Panc1 (cell line): Measurements from ENCODE around the gene SPSB1. TPM values are rescaled to one million over a fixed set of nuclear protein-coding genes. Genes with fewer than 3 reads are reported as not detected.

Source experiments
- ATAC-seq: fragments of 200-7000 bp; cut with Tn5 transposase; 2 replicates; pipeline ENCODE4 v1.9.1; 2020; ENCODE audit warnings: mild to moderate bottlenecking, moderate library complexity
- BruUV-seq: library from RNA; stranded (reverse); fragments of 400-500 nt; replicated peaks from 2 replicates; lab custom pipeline; 2021; lab: Mats Ljungman, UMichigan
- CTCF ChIA-PET: fragments of 300-600 bp; sonication (Branson Sonifier 250); formaldehyde crosslinking; loops from one replicate; lab custom pipeline; 2022; ENCODE audit warnings: antibody characterized with exemption; lab: Charles Lee
- POLR2A ChIA-PET: fragments of 300-600 bp; sonication (Branson Sonifier 250); formaldehyde crosslinking; loops from one replicate; lab custom pipeline; 2022; ENCODE audit warnings: antibody characterized with exemption; lab: Charles Lee
- DNase-seq: peaks from one replicate; pipeline ENCODE4 v3.0.0-alpha.2; 2010; ENCODE audit warnings: low read depth, low spot score
- H3K27ac ChIP-seq: 2 replicates; pipeline ENCODE4 v1.5.1; 2011; ENCODE audit warnings: mild to moderate bottlenecking, low read length, inconsistent platforms
- H3K27me3 ChIP-seq: fragments of 200-500 bp; sonication (Bioruptor generic); 2 replicates; pipeline ENCODE4 v1.6.0; 2014; ENCODE audit warnings: low read length, inconsistent platforms; ENCODE audit not compliant: control insufficient read depth, insufficient read depth
- H3K36me3 ChIP-seq: fragments of 200-500 bp; sonication (Bioruptor generic); 2 replicates; pipeline ENCODE4 v1.5.1; 2014; ENCODE audit warnings: inconsistent platforms, mild to moderate bottlenecking, low read length, moderate library complexity; ENCODE audit not compliant: control insufficient read depth, insufficient read depth
- H3K4me1 ChIP-seq: 2 replicates; pipeline ENCODE4 v1.5.1; 2011; ENCODE audit warnings: inconsistent platforms, mild to moderate bottlenecking, low read length, moderate library complexity; ENCODE audit not compliant: control insufficient read depth, insufficient read depth
- H3K4me3 ChIP-seq, 2 experiments: 2 replicates each; pipeline ENCODE4 v1.5.1; 2011 to 2012; ENCODE audit warnings: low read depth in 2 of 2, low read length in 2 of 2, mild to moderate bottlenecking in 2 of 2, inconsistent platforms in 1 of 2, moderate library complexity in 1 of 2
- H3K9me3 ChIP-seq: fragments of 200-500 bp; sonication (Bioruptor generic); 2 replicates; pipeline ENCODE4 v1.5.1; 2014; ENCODE audit warnings: low read depth, mild to moderate bottlenecking, inconsistent platforms, low read length, moderate library complexity; ENCODE audit not compliant: control insufficient read depth, insufficient read depth
- POLR2AphosphoS5 ChIP-seq: IDR thresholded peaks from 2 replicates; pipeline ENCODE4 v1.6.1; 2012; ENCODE audit warnings: mild to moderate bottlenecking, low read depth, low read length, moderate library complexity
- SIN3A ChIP-seq: IDR thresholded peaks from 2 replicates; pipeline ENCODE4 v1.6.1; 2012; ENCODE audit warnings: low read depth, mild to moderate bottlenecking, low read length, moderate library complexity, borderline replicate concordance; ENCODE audit not compliant: insufficient read depth
- TCF7L2 ChIP-seq: IDR thresholded peaks from 2 replicates; pipeline ENCODE4 v1.6.1; 2011; ENCODE audit warnings: mild to moderate bottlenecking, low read depth, low read length, inconsistent platforms
- in situ Hi-C: cut with HindIII; loops from 2 replicates; pipeline ENCODE4 v1.10.0; 2016; ENCODE audit warnings: low sequenced_read_pairs, low pct_unique_long_range_greater_than_20kb
- intact Hi-C: fragments of 100-400 bp; cut with micrococcal nuclease; formaldehyde crosslinking; loops from one replicate; pipeline ENCODE4 v1.10.0; 2022; ENCODE audit not compliant: unreplicated experiment
- total RNA-seq: library from RNA; stranded (reverse); gene quantifications from one replicate; pipeline ENCODE4 v1.2.1, GENCODE V29; 2021; ENCODE audit not compliant: unreplicated experiment
- TF ChIP-seq, protein P1 (sequence below), 2 experiments: IDR thresholded peaks; 2 replicates each; pipeline ENCODE4 v1.6.1; 2011 to 2012; ENCODE audit warnings: low read depth in 2 of 2, control low read depth in 1 of 2, low read length in 1 of 2, mild to moderate bottlenecking in 1 of 2, moderate library complexity in 1 of 2; ENCODE audit not compliant: insufficient read depth in 1 of 2
- TF ChIP-seq, protein P2 (sequence below): fragments of 450-650 bp; IDR thresholded peaks from 2 replicates; pipeline ENCODE4 v1.5.1; 2017; ENCODE audit warnings: mild to moderate bottlenecking

The SPSB1 gene
- total RNA-seq, 1 experiment from 2014 or later: 73.7 TPM

DNA sequence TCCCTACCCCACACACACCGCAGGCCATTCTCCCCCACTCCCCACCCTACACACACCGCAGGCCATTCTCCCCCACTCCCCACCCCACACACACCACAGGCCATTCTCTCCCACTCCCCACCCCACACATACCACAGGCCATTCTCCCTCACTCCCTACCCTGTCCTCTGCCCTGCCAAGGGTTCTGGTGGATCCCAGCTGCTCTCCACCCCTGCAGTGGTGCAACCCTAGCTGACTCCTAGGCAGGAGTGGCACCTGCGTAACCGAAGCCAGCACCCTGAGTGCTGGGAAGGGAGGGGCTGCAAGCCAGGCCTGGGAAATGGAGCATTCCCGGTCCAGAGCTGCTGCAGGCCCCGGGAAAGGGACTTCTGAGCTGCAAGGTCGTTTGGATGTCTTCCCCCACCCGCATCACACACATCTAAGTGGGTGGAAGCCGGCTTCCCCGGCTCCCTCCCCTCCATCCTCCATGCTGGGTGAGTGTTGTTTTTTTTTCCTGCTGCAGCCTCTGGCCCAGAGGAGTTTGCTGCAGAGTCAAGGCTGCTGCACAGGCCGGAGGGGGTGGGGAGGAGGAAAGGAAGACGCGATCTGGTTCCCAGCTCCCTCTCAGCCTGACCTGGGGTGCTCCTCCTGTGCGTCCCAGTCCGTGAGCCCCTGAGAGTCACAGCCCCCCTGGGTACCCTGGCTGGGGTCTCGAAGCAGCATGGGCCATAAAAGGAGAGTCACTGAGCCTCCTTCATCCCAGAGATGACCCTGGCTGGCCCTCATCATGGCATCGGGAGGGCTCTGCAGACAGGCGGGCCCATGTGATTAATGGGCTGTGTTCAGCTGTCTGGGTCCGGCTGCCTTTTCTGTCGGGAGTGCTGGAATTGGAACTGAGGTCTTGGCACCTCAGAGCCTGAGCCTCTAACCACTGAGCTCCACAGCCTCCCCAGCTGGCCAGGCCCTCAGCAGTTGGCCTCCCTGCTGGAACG lies 42.0 kb upstream of the SPSB1 start:
- intact Hi-C loops (no loop called here), in situ Hi-C loops (no loop called here)
- H3K4me3 ChIP-seq: no peak overlapping the region
- no peaks in the 10 kb centered on the region for H3K9me3 ChIP-seq
- no TSS peak for BruUV-seq
- DNase-seq: no peak
- ChIA-PET CTCF (interaction anchor here (0.7 to 1.2 kb wide), 3 partner anchors 31 to 318 kb away, joined by 3 to 4 read pairs (median 3); no protein-coding TSS in a partner anchor), POLR2A (interaction anchor here (0.5 to 0.6 kb wide), 3 partner anchors 10 to 283 kb away, joined by 3 to 10 read pairs (median 5); no protein-coding TSS in a partner anchor)
- ATAC-seq: no peak
- no peak overlapping the region for H3K27ac ChIP-seq
- H3K36me3 ChIP-seq: no peaks in the 10 kb centered on the region
- TF ChIP-seq, protein P1, sequence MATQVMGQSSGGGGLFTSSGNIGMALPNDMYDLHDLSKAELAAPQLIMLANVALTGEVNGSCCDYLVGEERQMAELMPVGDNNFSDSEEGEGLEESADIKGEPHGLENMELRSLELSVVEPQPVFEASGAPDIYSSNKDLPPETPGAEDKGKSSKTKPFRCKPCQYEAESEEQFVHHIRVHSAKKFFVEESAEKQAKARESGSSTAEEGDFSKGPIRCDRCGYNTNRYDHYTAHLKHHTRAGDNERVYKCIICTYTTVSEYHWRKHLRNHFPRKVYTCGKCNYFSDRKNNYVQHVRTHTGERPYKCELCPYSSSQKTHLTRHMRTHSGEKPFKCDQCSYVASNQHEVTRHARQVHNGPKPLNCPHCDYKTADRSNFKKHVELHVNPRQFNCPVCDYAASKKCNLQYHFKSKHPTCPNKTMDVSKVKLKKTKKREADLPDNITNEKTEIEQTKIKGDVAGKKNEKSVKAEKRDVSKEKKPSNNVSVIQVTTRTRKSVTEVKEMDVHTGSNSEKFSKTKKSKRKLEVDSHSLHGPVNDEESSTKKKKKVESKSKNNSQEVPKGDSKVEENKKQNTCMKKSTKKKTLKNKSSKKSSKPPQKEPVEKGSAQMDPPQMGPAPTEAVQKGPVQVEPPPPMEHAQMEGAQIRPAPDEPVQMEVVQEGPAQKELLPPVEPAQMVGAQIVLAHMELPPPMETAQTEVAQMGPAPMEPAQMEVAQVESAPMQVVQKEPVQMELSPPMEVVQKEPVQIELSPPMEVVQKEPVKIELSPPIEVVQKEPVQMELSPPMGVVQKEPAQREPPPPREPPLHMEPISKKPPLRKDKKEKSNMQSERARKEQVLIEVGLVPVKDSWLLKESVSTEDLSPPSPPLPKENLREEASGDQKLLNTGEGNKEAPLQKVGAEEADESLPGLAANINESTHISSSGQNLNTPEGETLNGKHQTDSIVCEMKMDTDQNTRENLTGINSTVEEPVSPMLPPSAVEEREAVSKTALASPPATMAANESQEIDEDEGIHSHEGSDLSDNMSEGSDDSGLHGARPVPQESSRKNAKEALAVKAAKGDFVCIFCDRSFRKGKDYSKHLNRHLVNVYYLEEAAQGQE (IDR thresholded peaks at IDR 0.05; ENCODE audit: insufficient read depth in 1 of 2, low read depth in 2 of 2, low read length in 1 of 2): no peak
- TF ChIP-seq SIN3A (no peak), TCF7L2 (no peak), POLR2AphosphoS5 (no peak)
- TF ChIP-seq, protein P2, sequence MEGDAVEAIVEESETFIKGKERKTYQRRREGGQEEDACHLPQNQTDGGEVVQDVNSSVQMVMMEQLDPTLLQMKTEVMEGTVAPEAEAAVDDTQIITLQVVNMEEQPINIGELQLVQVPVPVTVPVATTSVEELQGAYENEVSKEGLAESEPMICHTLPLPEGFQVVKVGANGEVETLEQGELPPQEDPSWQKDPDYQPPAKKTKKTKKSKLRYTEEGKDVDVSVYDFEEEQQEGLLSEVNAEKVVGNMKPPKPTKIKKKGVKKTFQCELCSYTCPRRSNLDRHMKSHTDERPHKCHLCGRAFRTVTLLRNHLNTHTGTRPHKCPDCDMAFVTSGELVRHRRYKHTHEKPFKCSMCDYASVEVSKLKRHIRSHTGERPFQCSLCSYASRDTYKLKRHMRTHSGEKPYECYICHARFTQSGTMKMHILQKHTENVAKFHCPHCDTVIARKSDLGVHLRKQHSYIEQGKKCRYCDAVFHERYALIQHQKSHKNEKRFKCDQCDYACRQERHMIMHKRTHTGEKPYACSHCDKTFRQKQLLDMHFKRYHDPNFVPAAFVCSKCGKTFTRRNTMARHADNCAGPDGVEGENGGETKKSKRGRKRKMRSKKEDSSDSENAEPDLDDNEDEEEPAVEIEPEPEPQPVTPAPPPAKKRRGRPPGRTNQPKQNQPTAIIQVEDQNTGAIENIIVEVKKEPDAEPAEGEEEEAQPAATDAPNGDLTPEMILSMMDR: no peak
- H3K4me1 ChIP-seq: peaks cover 2% of the 10 kb centered on the region; the same call in 1 of the 2 replicates
- no peaks in the 10 kb centered on the region for H3K27me3 ChIP-seq

DNA sequence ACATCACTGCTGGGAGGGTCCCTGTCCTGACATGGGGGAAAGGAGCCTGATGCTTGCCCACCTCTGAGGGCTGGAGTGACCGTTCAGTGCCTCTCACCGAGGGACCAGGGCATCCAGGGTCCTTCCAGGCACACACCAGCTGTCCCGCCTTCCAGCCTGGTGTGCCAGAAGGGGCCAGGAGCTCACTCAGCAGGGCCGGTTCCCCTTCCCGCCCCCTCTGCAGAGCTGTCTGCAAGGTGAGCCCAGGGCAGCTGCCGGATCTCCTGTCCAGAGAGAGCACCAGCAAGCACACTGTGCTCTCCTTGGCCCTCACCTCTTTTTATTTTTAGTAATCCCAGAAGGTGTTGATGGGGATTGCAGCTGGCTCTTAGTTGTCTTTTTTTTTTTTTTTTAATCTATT lies 41.2 kb upstream of the SPSB1 start:
- intact Hi-C loops: no loop called here
- TF ChIP-seq POLR2AphosphoS5 (no peak), SIN3A (no peak), TCF7L2 (no peak)
- TF ChIP-seq, protein P2: no peak
- TF ChIP-seq, protein P1 (IDR thresholded peaks at IDR 0.05; ENCODE audit: insufficient read depth in 1 of 2, low read depth in 2 of 2, low read length in 1 of 2): no peak
- Histone ChIP-seq H3K4me1 (peaks cover 2% of the 10 kb centered on the region; the same call in 1 of the 2 replicates), H3K27ac (no peak overlapping the region), H3K9me3 (no peaks in the 10 kb centered on the region), H3K36me3 (no peaks in the 10 kb centered on the region), H3K27me3 (no peaks in the 10 kb centered on the region), H3K4me3 (no peak overlapping the region)
- POLR2A ChIA-PET: interaction anchor here (0.5 to 0.6 kb wide), 2 partner anchors 11 to 118 kb away, joined by 3 to 5 read pairs; no protein-coding TSS in a partner anchor
- DNase-seq: no peak
- CTCF ChIA-PET: no interaction called here
- BruUV-seq: no TSS peak
- in situ Hi-C loops: no loop called here
- ATAC-seq: no peak
